T-helper 2 cell treated with Interferon-gamma antibody and Interleukin-4, amounts not matched to agents 100 ng/mL and 5 ng/mL, for 36 hours (primary cell): ENCODE data around the gene CRYZL1. TPM values are rescaled to one million over a fixed set of nuclear protein-coding genes. Genes with fewer than 3 reads are reported as not detected.
"Not testable (repeated sequence)": the region's sequence is repeated elsewhere in the genome, so short reads cannot be mapped to it uniquely, and the experiment has no call there.

ENCODE experiments used
- intact Hi-C: fragments of 100-400 bp; cut with micrococcal nuclease; formaldehyde crosslinking; loops from one replicate; pipeline ENCODE4 v1.15.1; 2023
- total RNA-seq: library from RNA; stranded (reverse); gene quantifications from 2 replicates; pipeline ENCODE4 v1.2.3, GENCODE V29; 2022

CRYZL1 gene
- total RNA-seq, result 31.1 and 33.2 TPM in 2 replicates

- intact Hi-C loops, result loop anchor here (1.0 to 10.0 kb wide), 11 partner anchors 53 to 1909 kb away; partner anchors contain the start of genes ATP5PO, DNAJC28, DONSON and GART
These were observed at the start of gene CRYZL1 for GRCh38 chr21:33641352-33642026. Gene CRYZL1 (minus strand): TSS chr21:33641741. CDS start chr21:33631551, 10,190 bp downstream.

GRCh38 chr21:33690874-33691273 lies 49.3 kb upstream of the CRYZL1 start:
- intact Hi-C loops, result no loop called here

- intact Hi-C loops, result no loop called here
These were observed 46.8 kb upstream of the CRYZL1 start for GRCh38 chr21:33688353-33688752.

GRCh38 chr21:33687634-33688033 lies 46.1 kb upstream of the CRYZL1 start:
- intact Hi-C loops, result no loop called here

- intact Hi-C loops, result no loop called here
These were observed 44.8 kb upstream of the CRYZL1 start for GRCh38 chr21:33686386-33686785.

- intact Hi-C loops, result no loop called here
These were observed 44.2 kb upstream of the CRYZL1 start for GRCh38 chr21:33685613-33686197.

- intact Hi-C loops, result no loop called here
These were observed 43.5 kb upstream of the CRYZL1 start for GRCh38 chr21:33684923-33685560.

- intact Hi-C loops, result no loop called here
These were observed 42.5 kb upstream of the CRYZL1 start for GRCh38 chr21:33684068-33684467.

GRCh38 chr21:33682992-33683627 lies 41.6 kb upstream of the CRYZL1 start:
- intact Hi-C loops, result no loop called here

- intact Hi-C loops, result no loop called here
These were observed 39.3 kb upstream of the CRYZL1 start for GRCh38 chr21:33680870-33681269.

GRCh38 chr21:33677450-33677849 lies 35.9 kb upstream of the CRYZL1 start:
- intact Hi-C loops, result no loop called here

GRCh38 chr21:33676666-33677065 lies 35.1 kb upstream of the CRYZL1 start:
- intact Hi-C loops, result not testable (repeated sequence)

- intact Hi-C loops, result no loop called here
These were observed 32.7 kb upstream of the CRYZL1 start for GRCh38 chr21:33674226-33674625.

GRCh38 chr21:33673473-33673872 lies 31.9 kb upstream of the CRYZL1 start:
- intact Hi-C loops, result no loop called here

- intact Hi-C loops, result no loop called here
These were observed 28.8 kb upstream of the CRYZL1 start for GRCh38 chr21:33670076-33670978.

GRCh38 chr21:33668620-33669019 lies 27.1 kb upstream of the CRYZL1 start:
- intact Hi-C loops, result no loop called here

GRCh38 chr21:33668180-33668579 lies 26.6 kb upstream of the CRYZL1 start:
- intact Hi-C loops, result no loop called here

GRCh38 chr21:33667636-33668035 lies 26.1 kb upstream of the CRYZL1 start:
- intact Hi-C loops, result no loop called here

- intact Hi-C loops, result no loop called here
These were observed 24.6 kb upstream of the CRYZL1 start for GRCh38 chr21:33666153-33666552.

- intact Hi-C loops, result no loop called here
These were observed 22.6 kb upstream of the CRYZL1 start for GRCh38 chr21:33664135-33664534.

- intact Hi-C loops, result no loop called here
These were observed 21.7 kb upstream of the CRYZL1 start for GRCh38 chr21:33663241-33663640.
